Measurements from ENCODE around the gene CYGB.
"Not testable (repeated sequence)": the region's sequence is repeated elsewhere in the genome, so short reads cannot be mapped to it uniquely, and the experiment has no call there.

CYGB gene

DNA sequence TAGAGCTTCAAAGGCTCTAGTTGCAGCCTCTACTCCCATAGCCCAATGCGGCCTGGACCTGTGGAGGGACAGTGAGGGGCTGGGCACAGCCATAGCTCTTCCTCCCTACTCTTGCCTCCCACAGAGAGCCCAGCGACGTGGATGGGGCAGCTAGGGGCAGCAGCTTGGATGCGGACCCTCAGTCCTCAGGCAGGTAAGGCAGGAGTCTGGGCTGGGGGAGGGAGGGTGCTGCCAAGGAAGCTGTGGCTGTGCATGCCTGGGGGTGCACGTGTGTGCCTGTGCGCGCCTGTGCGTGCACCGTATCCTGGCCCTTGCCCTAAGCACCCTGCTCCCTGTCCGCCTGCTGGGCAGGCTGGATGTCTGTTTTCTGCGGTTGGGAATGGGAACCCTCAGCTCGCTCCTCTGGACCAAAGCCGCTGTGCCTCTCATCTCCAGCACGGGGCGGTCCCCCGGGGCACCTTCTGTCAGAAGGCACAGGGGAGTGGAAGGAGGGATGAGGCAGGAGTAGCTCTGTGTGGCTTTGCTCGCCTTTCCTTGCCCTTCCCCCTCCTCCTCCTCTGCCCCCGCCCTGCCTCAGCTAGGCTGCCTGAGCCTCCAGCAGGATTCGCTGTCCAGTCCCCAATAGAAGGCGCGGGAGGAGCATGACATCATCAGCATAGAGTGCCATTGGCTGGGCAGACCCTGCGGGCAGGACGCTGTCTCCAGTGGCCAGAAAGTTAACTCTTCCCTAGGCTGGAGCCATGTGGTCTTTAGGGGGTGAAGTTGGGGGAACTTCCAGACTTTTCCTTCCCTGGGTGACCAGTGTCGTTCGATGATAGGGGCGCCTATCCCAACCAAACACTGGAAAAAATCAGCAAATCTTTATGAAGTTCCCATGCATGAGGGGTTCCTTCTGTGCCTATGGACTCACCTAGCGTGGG is 3.1 kb upstream of the CYGB start:
- peak overlapping the region; percentile 40 for H3K9ac ChIP-seq (ENCODE audit: low read length)

DNA sequence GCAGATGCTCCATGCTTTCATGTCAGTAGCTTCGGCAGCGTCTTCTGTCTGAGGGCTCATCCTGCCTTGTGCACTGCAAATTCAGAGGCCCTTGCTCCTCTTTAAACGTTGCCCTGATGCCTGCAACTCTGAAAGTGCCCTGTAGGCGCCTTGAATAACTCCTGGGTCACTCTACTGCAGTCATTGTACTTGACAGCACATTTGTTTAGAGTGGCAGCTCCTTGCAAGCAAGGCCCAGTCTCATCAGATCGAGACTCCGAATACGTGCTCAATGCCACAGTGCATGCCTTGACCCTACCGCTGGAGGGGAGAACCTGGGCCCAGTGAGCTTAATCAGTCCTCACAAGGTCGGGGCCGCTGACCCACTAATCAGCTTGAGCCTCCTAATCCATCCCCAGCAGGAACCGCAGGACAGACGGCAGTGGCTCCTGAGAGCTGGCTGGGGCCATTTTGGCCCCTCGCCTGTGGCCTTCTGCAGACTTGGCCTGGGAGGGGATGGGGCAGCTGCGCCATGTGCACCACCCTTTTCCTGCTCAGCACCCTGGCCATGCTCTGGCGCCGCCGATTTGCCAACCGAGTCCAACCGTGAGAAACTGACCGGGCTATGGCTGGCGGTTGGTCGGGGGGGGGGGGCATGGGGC is 2.2 kb upstream of the CYGB start, which contains the start of gene PRCD:
Gene PRCD, plus strand, starts transcription at position 414 of the 641 bp plus-strand sequence. Its CDS starts 98 bp downstream, at position 512.
- Histone ChIP-seq H3K4me1 (ENCODE audit: control insufficient read depth, low read depth, low read length) (peaks cover 12% of the 10 kb centered on the region), H3K9me3 (ENCODE audit: control insufficient read depth, low read depth, low read length) (no peaks in the 10 kb centered on the region), H3K27ac (ENCODE audit: low read length) (no peak within 1 kb of the TSS), H3K36me3 (ENCODE audit: control insufficient read depth, low read depth, low read length) (no peaks in the 10 kb centered on the region), H3K4me3 (ENCODE audit: low read length) (peak within 1 kb of the TSS; percentile 52), H3K27me3 (ENCODE audit: control insufficient read depth, insufficient read depth, low read length) (peaks cover 48% of the 10 kb centered on the region), H3K9ac (ENCODE audit: low read length) (no peak within 1 kb of the TSS)

More for the DNA sequence above, 3.1 kb upstream of the CYGB start:
- peaks cover 43% of the 10 kb centered on the region for H3K27me3 ChIP-seq (ENCODE audit: control insufficient read depth, insufficient read depth, low read length)
- peak overlapping the region; percentile 52 for H3K4me3 ChIP-seq (ENCODE audit: low read length)
- H3K27ac ChIP-seq (ENCODE audit: low read length): no peak overlapping the region
- H3K36me3 ChIP-seq (ENCODE audit: control insufficient read depth, low read depth, low read length): no peaks in the 10 kb centered on the region
- peaks cover 12% of the 10 kb centered on the region for H3K4me1 ChIP-seq (ENCODE audit: control insufficient read depth, low read depth, low read length)
- no peaks in the 10 kb centered on the region for H3K9me3 ChIP-seq (ENCODE audit: control insufficient read depth, low read depth, low read length)

DNA sequence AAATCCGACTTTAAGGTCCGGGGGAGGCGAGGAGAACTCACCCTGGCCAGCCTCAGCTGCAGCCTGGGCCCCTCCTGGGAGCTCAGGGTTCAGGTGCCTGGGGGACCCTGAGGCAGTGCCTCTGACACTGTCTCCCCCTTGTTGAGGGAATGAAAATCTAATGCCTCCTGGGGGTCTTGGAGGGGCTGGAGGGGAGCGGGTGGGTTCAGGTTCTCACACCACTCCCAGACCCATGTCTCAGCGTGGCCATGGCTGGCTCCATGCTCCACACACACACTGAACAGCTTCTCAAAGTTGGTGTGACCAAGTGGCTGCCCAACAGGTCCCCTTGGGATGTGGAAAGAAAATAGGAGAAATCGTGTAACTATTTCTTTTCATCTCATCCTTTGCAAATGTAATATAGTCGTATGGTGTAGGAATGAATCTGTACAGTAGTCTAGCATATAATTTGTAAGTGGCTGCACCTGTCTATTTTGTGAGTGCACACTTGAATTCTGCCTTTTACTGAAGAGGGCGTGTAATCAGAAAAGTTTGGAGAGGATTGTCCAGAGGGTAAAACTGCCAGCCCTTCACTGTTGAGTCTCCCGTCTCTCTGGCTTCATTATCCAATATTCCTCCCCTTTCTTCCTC is 1.5 kb upstream of the CYGB start:
- Histone ChIP-seq H3K4me3 (ENCODE audit: low read length) (no peak overlapping the region), H3K9me3 (ENCODE audit: control insufficient read depth, low read depth, low read length) (no peaks in the 10 kb centered on the region), H3K27ac (ENCODE audit: low read length) (no peak overlapping the region), H3K27me3 (ENCODE audit: control insufficient read depth, insufficient read depth, low read length) (peaks cover 48% of the 10 kb centered on the region), H3K36me3 (ENCODE audit: control insufficient read depth, low read depth, low read length) (no peaks in the 10 kb centered on the region), H3K4me1 (ENCODE audit: control insufficient read depth, low read depth, low read length) (peaks cover 12% of the 10 kb centered on the region), H3K9ac (ENCODE audit: low read length) (no peak overlapping the region)

DNA sequence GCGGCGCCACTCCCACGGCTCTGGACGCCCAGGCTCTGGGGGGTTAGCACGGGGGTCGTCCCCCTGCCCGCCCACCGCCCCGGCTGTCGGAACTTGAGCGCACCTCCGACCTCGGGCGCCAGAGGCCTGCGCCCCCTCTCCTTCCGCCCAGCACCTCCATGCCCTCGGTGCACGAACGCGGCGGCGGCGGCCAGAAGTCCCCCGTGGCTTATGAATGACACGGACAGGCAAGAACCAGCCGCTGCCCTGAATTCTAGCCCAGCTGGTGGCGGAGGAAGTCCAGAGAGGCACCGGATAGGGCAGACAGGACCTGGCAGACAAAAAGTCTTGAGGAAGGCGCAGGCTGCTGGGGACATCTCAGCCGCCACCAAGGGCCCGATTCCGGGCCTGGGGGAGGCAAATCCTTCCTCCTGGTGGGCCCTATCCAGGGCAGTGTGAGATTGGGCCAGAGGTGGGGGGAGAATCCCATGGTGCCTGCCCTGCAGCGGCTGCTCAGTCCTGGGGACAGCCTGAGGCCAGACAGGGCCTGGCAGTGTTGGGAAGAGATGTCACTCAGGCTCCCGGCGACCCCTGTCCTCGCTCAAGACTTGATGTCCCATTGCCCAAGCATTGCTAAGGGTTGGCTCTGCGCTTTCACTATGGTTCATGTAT is 897 bp upstream of the CYGB start:
- H3K9me3 ChIP-seq (ENCODE audit: control insufficient read depth, low read depth, low read length): no peaks in the 10 kb centered on the region
- H3K36me3 ChIP-seq (ENCODE audit: control insufficient read depth, low read depth, low read length): no peaks in the 10 kb centered on the region
- no peak overlapping the region for H3K27ac ChIP-seq (ENCODE audit: low read length)
- no peak overlapping the region for H3K9ac ChIP-seq (ENCODE audit: low read length)
- peaks cover 48% of the 10 kb centered on the region for H3K27me3 ChIP-seq (ENCODE audit: control insufficient read depth, insufficient read depth, low read length)
- peak overlapping the region; percentile 46 for H3K4me3 ChIP-seq (ENCODE audit: low read length)
- peaks cover 12% of the 10 kb centered on the region for H3K4me1 ChIP-seq (ENCODE audit: control insufficient read depth, low read depth, low read length)

GRCh38 chr17:76537288-76537577 is 276 bp downstream of the CYGB start:
- peak overlapping the region; percentile 46 for H3K4me3 ChIP-seq (ENCODE audit: low read length)
- no peak overlapping the region for H3K27ac ChIP-seq (ENCODE audit: low read length)
- peaks cover 48% of the 10 kb centered on the region for H3K27me3 ChIP-seq (ENCODE audit: control insufficient read depth, insufficient read depth, low read length)
- peaks cover 12% of the 10 kb centered on the region for H3K4me1 ChIP-seq (ENCODE audit: control insufficient read depth, low read depth, low read length)
- no peaks in the 10 kb centered on the region for H3K36me3 ChIP-seq (ENCODE audit: control insufficient read depth, low read depth, low read length)
- no peak overlapping the region for H3K9ac ChIP-seq (ENCODE audit: low read length)
- no peaks in the 10 kb centered on the region for H3K9me3 ChIP-seq (ENCODE audit: control insufficient read depth, low read depth, low read length)

DNA sequence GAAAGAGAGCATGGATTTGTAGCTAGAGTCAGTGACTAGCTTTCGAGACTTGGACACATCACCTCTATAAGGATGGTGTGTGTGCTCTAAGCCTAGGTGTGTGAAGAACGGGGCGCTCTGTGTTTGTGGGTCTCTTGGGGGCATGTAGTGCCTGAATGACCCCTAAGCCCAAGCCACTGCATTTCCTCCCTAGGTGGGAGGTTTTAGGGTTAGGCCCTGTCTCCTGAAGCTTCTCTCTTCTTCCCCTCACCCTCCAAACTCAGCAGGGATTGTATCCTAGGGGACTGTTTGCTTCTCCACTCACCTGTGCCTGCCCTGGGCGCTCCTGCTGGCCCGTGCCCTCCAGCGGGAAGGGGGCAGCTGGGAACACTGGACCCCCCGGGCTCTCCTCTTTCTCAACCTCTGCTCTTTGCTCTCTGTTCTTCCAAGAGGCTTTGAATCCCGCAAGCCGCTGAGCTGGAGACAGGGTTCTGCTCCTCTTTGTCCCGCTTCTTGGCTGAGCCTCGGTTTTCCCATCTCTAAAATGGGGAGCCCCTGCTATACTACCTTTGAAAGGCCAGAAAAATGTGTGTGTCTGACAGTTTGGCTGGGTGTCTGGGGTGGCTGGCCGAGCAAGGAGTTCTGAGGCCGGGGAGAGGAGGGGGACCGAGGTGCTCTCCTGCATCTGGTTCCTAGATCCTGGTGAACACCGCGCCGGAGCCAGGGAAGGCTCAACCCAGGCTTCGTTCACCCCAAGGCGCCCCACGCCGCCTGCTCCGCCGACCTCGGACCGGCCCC is 810 bp downstream of the CYGB start:
- Histone ChIP-seq H3K4me1 (ENCODE audit: control insufficient read depth, low read depth, low read length) (peaks cover 12% of the 10 kb centered on the region), H3K9ac (ENCODE audit: low read length) (no peak overlapping the region), H3K27ac (ENCODE audit: low read length) (no peak overlapping the region), H3K9me3 (ENCODE audit: control insufficient read depth, low read depth, low read length) (no peaks in the 10 kb centered on the region), H3K27me3 (ENCODE audit: control insufficient read depth, insufficient read depth, low read length) (peaks cover 48% of the 10 kb centered on the region), H3K36me3 (ENCODE audit: control insufficient read depth, low read depth, low read length) (no peaks in the 10 kb centered on the region), H3K4me3 (ENCODE audit: low read length) (peak overlapping the region; percentile 46)

DNA sequence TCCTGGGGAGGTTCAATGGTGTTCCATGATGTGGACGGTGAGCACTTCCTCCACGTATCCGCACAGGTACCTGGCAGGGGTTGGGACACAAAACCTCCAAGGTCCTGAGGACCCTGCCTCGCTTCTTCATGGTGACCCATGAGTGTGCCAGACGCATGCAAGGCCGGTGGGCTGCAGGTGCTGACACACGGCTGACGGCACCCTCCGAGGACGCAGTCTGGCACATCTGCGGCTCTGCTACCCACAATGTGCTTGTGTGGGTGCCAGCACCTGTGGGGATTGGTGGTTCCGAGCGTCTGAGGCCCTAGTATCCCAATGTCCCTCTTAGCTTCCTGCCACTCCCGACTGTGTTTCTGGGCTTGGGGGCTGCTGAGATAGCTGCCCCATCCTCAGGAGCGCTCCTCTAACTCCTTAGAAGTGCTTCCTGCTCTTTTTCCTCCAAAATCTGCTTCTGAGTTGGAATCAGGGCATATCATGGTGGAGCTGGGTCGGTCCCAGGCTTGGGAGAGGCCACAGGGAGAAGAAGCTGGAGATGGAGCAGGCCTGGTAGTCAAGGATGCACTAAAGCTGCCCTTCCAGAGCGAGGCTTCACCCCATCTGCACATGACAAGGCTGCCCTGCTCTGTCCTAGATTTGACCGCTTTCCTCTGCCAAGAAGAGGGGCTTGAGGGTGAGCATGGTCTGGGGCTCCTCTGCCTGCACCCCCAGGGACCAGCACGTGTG is 1.6 kb downstream of the CYGB start:
- Histone ChIP-seq H3K27ac (ENCODE audit: low read length) (no peak overlapping the region), H3K4me3 (ENCODE audit: low read length) (no peak overlapping the region), H3K9ac (ENCODE audit: low read length) (no peak overlapping the region), H3K9me3 (ENCODE audit: control insufficient read depth, low read depth, low read length) (no peaks in the 10 kb centered on the region), H3K36me3 (ENCODE audit: control insufficient read depth, low read depth, low read length) (no peaks in the 10 kb centered on the region), H3K27me3 (ENCODE audit: control insufficient read depth, insufficient read depth, low read length) (peaks cover 48% of the 10 kb centered on the region), H3K4me1 (ENCODE audit: control insufficient read depth, low read depth, low read length) (peaks cover 5% of the 10 kb centered on the region)

DNA sequence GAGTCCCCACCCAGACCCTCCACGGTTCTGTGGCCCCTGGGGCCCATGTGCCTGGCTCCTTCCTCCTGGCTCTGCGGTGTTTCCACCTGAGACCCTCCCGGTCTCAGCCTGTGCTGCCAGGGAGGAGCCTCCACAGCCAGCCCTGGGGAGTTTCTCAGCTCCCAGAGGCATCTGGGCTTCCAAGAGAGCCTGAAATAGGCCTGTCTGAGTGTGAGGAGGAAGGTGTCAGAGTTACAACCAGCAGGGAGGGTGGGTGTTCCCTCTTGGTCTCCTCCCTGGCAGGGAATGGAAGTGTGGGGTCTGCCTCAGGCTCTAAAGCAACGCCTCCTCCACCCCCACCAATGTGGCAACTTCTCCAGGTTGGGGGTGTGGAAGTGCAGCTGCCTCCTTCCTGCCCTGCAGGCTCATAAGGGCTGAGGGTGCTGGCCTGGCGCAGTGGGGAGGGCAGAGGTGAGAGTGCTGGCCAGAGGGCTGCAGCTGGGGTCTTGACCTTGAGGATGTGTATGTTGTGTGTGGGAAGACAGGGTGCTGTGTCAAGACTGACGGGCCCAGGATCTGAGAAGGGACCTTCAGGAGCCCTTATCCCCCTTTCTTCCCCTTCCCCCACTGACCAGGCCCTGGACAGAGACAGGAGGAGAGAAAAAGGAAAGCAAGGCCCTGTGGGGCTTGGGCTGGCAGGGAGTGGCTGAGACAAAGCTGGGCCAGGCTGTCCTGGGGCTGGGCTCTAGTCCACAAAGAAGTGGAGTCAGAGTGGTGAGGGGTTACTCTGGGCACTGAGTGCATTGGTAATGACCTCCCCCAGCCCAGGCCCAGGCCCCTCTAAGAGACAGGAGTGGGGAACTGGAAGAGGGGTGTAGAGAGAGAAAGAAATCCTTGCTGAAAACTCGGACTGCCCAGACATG is 2.4 kb downstream of the CYGB start:
- Histone ChIP-seq H3K4me1 (ENCODE audit: control insufficient read depth, low read depth, low read length) (no peaks in the 10 kb centered on the region), H3K27ac (ENCODE audit: low read length) (no peak overlapping the region), H3K4me3 (ENCODE audit: low read length) (no peak overlapping the region), H3K27me3 (ENCODE audit: control insufficient read depth, insufficient read depth, low read length) (peaks cover 47% of the 10 kb centered on the region), H3K9ac (ENCODE audit: low read length) (no peak overlapping the region), H3K36me3 (ENCODE audit: control insufficient read depth, low read depth, low read length) (no peaks in the 10 kb centered on the region), H3K9me3 (ENCODE audit: control insufficient read depth, low read depth, low read length) (no peaks in the 10 kb centered on the region)

GRCh38 chr17:76533640-76534359 is 3.7 kb downstream of the CYGB start:
- H3K9me3 ChIP-seq (ENCODE audit: control insufficient read depth, low read depth, low read length); H3K36me3 ChIP-seq (ENCODE audit: control insufficient read depth, low read depth, low read length); H3K9ac ChIP-seq (ENCODE audit: low read length); H3K4me1 ChIP-seq (ENCODE audit: control insufficient read depth, low read depth, low read length); H3K27ac ChIP-seq (ENCODE audit: low read length); H3K4me3 ChIP-seq (ENCODE audit: low read length): not testable (repeated sequence)
- H3K27me3 ChIP-seq (ENCODE audit: control insufficient read depth, insufficient read depth, low read length): peaks cover 35% of the 10 kb centered on the region

Measured in iPS-18a (cell line).